ENCODE results near the gene GPBAR1.
"Not testable (repeated sequence)": the region's sequence is repeated elsewhere in the genome, so short reads cannot be mapped to it uniquely, and the experiment has no call there.

Gene GPBAR1

GRCh38 chr2:218266316-218266979 is 5.6 kb downstream of the GPBAR1 start:
- no peak overlapping the region for H3K4me3 ChIP-seq (ENCODE audit: low read depth, low read length)

- no peak overlapping the region for H3K4me3 ChIP-seq (ENCODE audit: low read depth, low read length)
Observed at GRCh38 chr2:218267259-218267658, 6.4 kb downstream of the GPBAR1 start.

GRCh38 chr2:218269900-218270720 is 9.3 kb downstream of the GPBAR1 start, which contains the start of the genes AAMP and PNKD:
AAMP (minus strand) TSS chr2:218270137; CDS start chr2:218270086, 51 bp downstream.
PNKD (plus strand) TSS chr2:218270519; CDS start chr2:218270536, 17 bp downstream.
- H3K4me3 ChIP-seq (ENCODE audit: low read depth, low read length), result peak within 1 kb of the TSS; percentile 96

GRCh38 chr2:218270721-218271486 is 10.1 kb downstream of the GPBAR1 start:
- H3K4me3 ChIP-seq (ENCODE audit: low read depth, low read length), result peak overlapping the region; percentile 96

GRCh38 chr2:218271487-218271797 is 10.6 kb downstream of the GPBAR1 start:
- H3K4me3 ChIP-seq (ENCODE audit: low read depth, low read length), result no peak overlapping the region

GRCh38 chr2:218271865-218272530 is 11.2 kb downstream of the GPBAR1 start:
- no peak overlapping the region for H3K4me3 ChIP-seq (ENCODE audit: low read depth, low read length)

- H3K4me3 ChIP-seq (ENCODE audit: low read depth, low read length), result no peak overlapping the region
Observed at GRCh38 chr2:218272531-218273212, 11.9 kb downstream of the GPBAR1 start.

GRCh38 chr2:218273214-218273907 is 12.5 kb downstream of the GPBAR1 start:
- not testable (repeated sequence) for H3K4me3 ChIP-seq (ENCODE audit: low read depth, low read length)

GRCh38 chr2:218273908-218274249 is 13.1 kb downstream of the GPBAR1 start:
- no peak overlapping the region for H3K4me3 ChIP-seq (ENCODE audit: low read depth, low read length)

GRCh38 chr2:218274586-218274985 is 13.8 kb downstream of the GPBAR1 start:
- no peak overlapping the region for H3K4me3 ChIP-seq (ENCODE audit: low read depth, low read length)

- H3K4me3 ChIP-seq (ENCODE audit: low read depth, low read length), result no peak overlapping the region
Observed at GRCh38 chr2:218275371-218276072, 14.7 kb downstream of the GPBAR1 start.

- no peak overlapping the region for H3K4me3 ChIP-seq (ENCODE audit: low read depth, low read length)
Observed at GRCh38 chr2:218276986-218277755, 16.4 kb downstream of the GPBAR1 start.

- H3K4me3 ChIP-seq (ENCODE audit: low read depth, low read length), result no peak overlapping the region
Observed at GRCh38 chr2:218277921-218278320, 17.1 kb downstream of the GPBAR1 start.

GRCh38 chr2:218278531-218279360 is 17.9 kb downstream of the GPBAR1 start:
- no peak overlapping the region for H3K4me3 ChIP-seq (ENCODE audit: low read depth, low read length)

- H3K4me3 ChIP-seq (ENCODE audit: low read depth, low read length), result no peak overlapping the region
Observed at GRCh38 chr2:218280260-218280870, 19.6 kb downstream of the GPBAR1 start.

- no peak overlapping the region for H3K4me3 ChIP-seq (ENCODE audit: low read depth, low read length)
Observed at GRCh38 chr2:218281449-218281848, 20.6 kb downstream of the GPBAR1 start.

Data from iPS-11a (cell line).